DMS153 treated with DMSO at 0.1 percent for 48 hours (cell line): ENCODE data around the gene CCDC146.
"Not testable (repeated sequence)": the region's sequence is repeated elsewhere in the genome, so short reads cannot be mapped to it uniquely, and the experiment has no call there.

ENCODE experiments used
- DNase-seq: peaks from one replicate; lab custom pipeline; 2025; ENCODE audit not compliant: unreplicated experiment; lab: John Stamatoyannopoulos, UW

The CCDC146 gene

GRCh38 chr7:77199013-77199966, 76.9 kb downstream of the CCDC146 start, which contains the start of gene FGL2:
TSS of gene FGL2 (minus strand) at chr7:77199819. CDS start at chr7:77199793, 26 bp downstream.
- no peak for DNase-seq

GRCh38 chr7:77200542-77200941, 78.1 kb downstream of the CCDC146 start:
- no peak for DNase-seq

- no peak for DNase-seq
These were observed 80.1 kb downstream of the CCDC146 start for GRCh38 chr7:77202481-77202976.

GRCh38 chr7:77205706-77206105, 83.3 kb downstream of the CCDC146 start:
- no peak for DNase-seq

GRCh38 chr7:77208416-77208815, 86.0 kb downstream of the CCDC146 start:
- DNase-seq, result no peak

GRCh38 chr7:77209479-77210139, 87.2 kb downstream of the CCDC146 start:
- no peak for DNase-seq

- DNase-seq, result no peak
These were observed 93.9 kb downstream of the CCDC146 start for GRCh38 chr7:77216181-77216845.

GRCh38 chr7:77217474-77218185, 95.2 kb downstream of the CCDC146 start:
- no peak for DNase-seq

- not testable (repeated sequence) for DNase-seq
These were observed 97.4 kb downstream of the CCDC146 start for GRCh38 chr7:77219701-77220331.

- no peak for DNase-seq
These were observed 99.7 kb downstream of the CCDC146 start for GRCh38 chr7:77222065-77222464.

GRCh38 chr7:77222819-77223218, 100.4 kb downstream of the CCDC146 start:
- DNase-seq, result no peak

GRCh38 chr7:77223261-77223660, 100.8 kb downstream of the CCDC146 start:
- no peak for DNase-seq

GRCh38 chr7:77226357-77226839, 104.0 kb downstream of the CCDC146 start:
- DNase-seq, result no peak

GRCh38 chr7:77228795-77229194, 106.4 kb downstream of the CCDC146 start:
- not testable (repeated sequence) for DNase-seq

GRCh38 chr7:77232467-77232866, 110.1 kb downstream of the CCDC146 start:
- no peak for DNase-seq

- DNase-seq, result no peak
These were observed 112.9 kb downstream of the CCDC146 start for GRCh38 chr7:77235276-77235675.

GRCh38 chr7:77238703-77239136, 116.3 kb downstream of the CCDC146 start:
- no peak for DNase-seq

GRCh38 chr7:77239471-77239870, 117.1 kb downstream of the CCDC146 start:
- DNase-seq, result no peak

- no peak for DNase-seq
These were observed 119.7 kb downstream of the CCDC146 start for GRCh38 chr7:77242068-77242467.

GRCh38 chr7:77242554-77242953, 120.1 kb downstream of the CCDC146 start:
- DNase-seq, result no peak
